SJCRH30 (cell line): ENCODE data around the gene CLEC2A. TPM values are rescaled to one million over a fixed set of nuclear protein-coding genes. Genes with fewer than 3 reads are reported as not detected.
A peak's percentile ranks its signal among the peaks of the same experiment; 100 is the strongest.
"Not testable (repeated sequence)": the region's sequence is repeated elsewhere in the genome, so short reads cannot be mapped to it uniquely, and the experiment has no call there.

Experiments used
- DNase-seq, 2 experiments: peaks; one replicate each; pipeline ENCODE4 v3.0.0-alpha.2; 2015 to 2020
- H3K27ac ChIP-seq: fragments of 250-450 bp; sonication (Bioruptor Pico); 2 replicates; pipeline ENCODE4 v1.5.1; 2020; ENCODE audit warnings: mild to moderate bottlenecking, moderate library complexity
- H3K27me3 ChIP-seq: fragments of 250-450 bp; sonication (Bioruptor Pico); 2 replicates; pipeline ENCODE4 v1.5.1; 2020; ENCODE audit warnings: mild to moderate bottlenecking, moderate library complexity
- H3K36me3 ChIP-seq: fragments of 250-450 bp; sonication (Bioruptor Pico); 2 replicates; pipeline ENCODE4 v1.5.1; 2020; ENCODE audit warnings: mild to moderate bottlenecking, moderate library complexity
- H3K4me1 ChIP-seq: fragments of 250-450 bp; sonication (Bioruptor Pico); 2 replicates; pipeline ENCODE4 v1.5.1; 2020; ENCODE audit warnings: mild to moderate bottlenecking, moderate library complexity
- H3K4me3 ChIP-seq: fragments of 250-450 bp; sonication (Bioruptor Pico); 2 replicates; pipeline ENCODE4 v1.5.1; 2020; ENCODE audit warnings: mild to moderate bottlenecking, moderate library complexity
- H3K9me3 ChIP-seq: fragments of 250-450 bp; sonication (Bioruptor Pico); replicated peaks from 2 replicates; pipeline ENCODE4 v1.5.1; 2020; ENCODE audit warnings: mild to moderate bottlenecking, moderate library complexity
- total RNA-seq: library from RNA; depleted of rRNA; stranded (reverse); fragments of >200 nt; shearing (Covaris generic); gene quantifications from 2 replicates; pipeline ENCODE4 v1.2.3, GENCODE V29; 2014

The CLEC2A gene
- total RNA-seq, 1 experiment from 2014 or later, result not detected

DNA sequence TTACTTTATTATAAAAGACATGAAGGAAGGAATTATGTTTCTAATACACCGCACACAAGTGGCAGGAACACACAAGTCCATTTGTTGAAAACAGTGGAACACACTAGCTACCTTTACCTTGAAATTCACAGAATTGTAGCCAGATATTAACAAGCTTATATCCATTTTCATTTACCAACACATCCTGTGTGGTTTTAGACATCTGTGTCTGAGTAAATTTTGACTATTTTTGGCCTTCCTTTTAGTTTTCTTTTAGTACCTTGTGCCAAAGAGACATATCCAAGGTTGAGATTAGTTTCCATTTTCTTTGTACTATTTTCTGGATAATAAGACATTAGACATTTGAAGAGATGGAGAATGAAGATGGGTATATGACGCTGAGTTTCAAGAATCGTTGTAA lies 50.9 kb downstream of the CLEC2A start, which contains the start of gene KLRF2:
Gene KLRF2, plus strand, starts transcription at position 244 of the 400 bp plus-strand sequence. Its CDS starts 107 bp downstream, at position 351.
- no peaks in the 10 kb centered on the region for H3K27me3 ChIP-seq
- no peak within 1 kb of the TSS for H3K27ac ChIP-seq
- H3K4me1 ChIP-seq, result no peaks in the 10 kb centered on the region
- DNase-seq, result no peak
- no peaks in the 10 kb centered on the region for H3K36me3 ChIP-seq
- H3K4me3 ChIP-seq, result no peak within 1 kb of the TSS
- H3K9me3 ChIP-seq, result no peaks in the 10 kb centered on the region

DNA sequence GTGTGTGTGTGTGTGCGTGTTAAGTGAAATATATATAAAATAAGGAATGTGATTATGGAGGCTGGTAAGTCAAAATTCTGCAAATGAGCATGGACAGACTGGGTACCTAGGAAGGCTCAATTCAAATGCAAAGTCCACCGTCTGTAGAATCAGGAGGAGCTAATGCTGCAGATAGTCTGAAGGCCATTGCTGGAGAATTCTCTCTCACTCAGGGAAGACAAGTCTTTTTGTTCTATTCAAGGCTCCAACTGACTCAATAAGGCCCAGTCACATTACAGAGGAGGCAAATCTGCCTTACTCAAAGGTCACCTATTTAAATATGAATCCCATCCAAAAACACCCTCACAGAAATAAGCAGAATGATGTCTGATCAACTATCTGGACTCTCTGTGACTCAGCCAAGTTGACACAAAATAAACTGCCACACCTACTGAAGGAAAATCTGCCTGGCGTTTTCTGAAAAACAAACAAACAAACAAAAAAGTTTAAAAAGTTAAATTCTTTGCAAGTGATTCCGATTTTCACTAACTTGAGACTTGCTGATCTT lies 51.6 kb downstream of the CLEC2A start:
- no peaks in the 10 kb centered on the region for H3K4me1 ChIP-seq
- no peak overlapping the region for H3K27ac ChIP-seq
- H3K27me3 ChIP-seq, result no peaks in the 10 kb centered on the region
- DNase-seq, result no peak
- H3K4me3 ChIP-seq, result no peak overlapping the region
- no peaks in the 10 kb centered on the region for H3K9me3 ChIP-seq
- no peaks in the 10 kb centered on the region for H3K36me3 ChIP-seq

GRCh38 chr12:9876120-9876519 lies 56.0 kb downstream of the CLEC2A start:
- H3K27me3 ChIP-seq, H3K36me3 ChIP-seq, H3K27ac ChIP-seq, DNase-seq, H3K4me3 ChIP-seq, H3K4me1 ChIP-seq, H3K9me3 ChIP-seq: not testable (repeated sequence)

DNA sequence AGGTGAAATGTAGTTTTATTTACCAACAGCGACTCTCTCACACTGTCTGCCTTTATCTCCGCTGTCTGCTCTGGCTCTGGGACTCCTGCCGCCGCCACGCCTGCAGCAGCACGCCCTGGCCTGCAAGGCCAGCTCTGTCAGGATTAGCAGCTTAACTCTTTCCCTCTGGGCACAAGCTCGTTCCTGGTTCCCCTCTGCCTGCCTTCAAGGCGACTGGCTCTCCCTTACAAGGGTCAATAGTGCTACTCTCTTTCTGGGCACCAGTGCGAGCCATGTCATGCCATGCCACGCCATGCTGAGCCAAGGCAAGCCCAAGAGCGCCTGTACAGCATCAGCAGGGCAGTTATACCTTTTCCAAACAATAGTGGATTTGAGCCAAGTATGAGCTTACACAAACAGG lies 59.4 kb downstream of the CLEC2A start:
- H3K4me1 ChIP-seq, result peaks cover 4% of the 10 kb centered on the region; the same call in 1 of the 2 replicates
- no peak overlapping the region for H3K27ac ChIP-seq
- no peaks in the 10 kb centered on the region for H3K9me3 ChIP-seq
- H3K36me3 ChIP-seq, result no peaks in the 10 kb centered on the region
- peaks cover 3% of the 10 kb centered on the region; the same call in 1 of the 2 replicates for H3K27me3 ChIP-seq
- peak in 1 of 2 experiments; percentile 3 for DNase-seq
- H3K4me3 ChIP-seq, result no peak overlapping the region

GRCh38 chr12:9872162-9872561 lies 60.0 kb downstream of the CLEC2A start:
- H3K9me3 ChIP-seq, result no peaks in the 10 kb centered on the region
- DNase-seq, result no peak
- H3K36me3 ChIP-seq, result no peaks in the 10 kb centered on the region
- H3K27ac ChIP-seq, result no peak overlapping the region
- peaks cover 4% of the 10 kb centered on the region; the same call in 1 of the 2 replicates for H3K4me1 ChIP-seq
- H3K4me3 ChIP-seq, result no peak overlapping the region
- peaks cover 3% of the 10 kb centered on the region; the same call in 1 of the 2 replicates for H3K27me3 ChIP-seq

- Histone ChIP-seq H3K36me3 (no peaks in the 10 kb centered on the region), H3K4me1 (peaks cover 4% of the 10 kb centered on the region; the same call in 1 of the 2 replicates), H3K27ac (no peak overlapping the region), H3K27me3 (peaks cover 3% of the 10 kb centered on the region; the same call in 1 of the 2 replicates), H3K4me3 (no peak overlapping the region), H3K9me3 (no peaks in the 10 kb centered on the region)
- no peak for DNase-seq
These were observed 61.8 kb downstream of the CLEC2A start for GRCh38 chr12:9870286-9870866.

GRCh38 chr12:9869307-9870161 lies 62.6 kb downstream of the CLEC2A start, which contains the start of gene CLEC2B:
Gene CLEC2B (minus strand): TSS chr12:9869354.
- Histone ChIP-seq H3K27ac (no peak within 1 kb of the TSS), H3K9me3 (no peaks in the 10 kb centered on the region), H3K4me1 (peaks cover 4% of the 10 kb centered on the region; the same call in 1 of the 2 replicates), H3K27me3 (peaks cover 3% of the 10 kb centered on the region; the same call in 1 of the 2 replicates), H3K36me3 (no peaks in the 10 kb centered on the region), H3K4me3 (no peak within 1 kb of the TSS)
- no peak for DNase-seq

GRCh38 chr12:9868951-9869306 lies 63.2 kb downstream of the CLEC2A start:
- DNase-seq, result no peak
- H3K27me3 ChIP-seq, result peaks cover 3% of the 10 kb centered on the region; the same call in 1 of the 2 replicates
- H3K4me1 ChIP-seq, result peaks cover 4% of the 10 kb centered on the region; the same call in 1 of the 2 replicates

DNA sequence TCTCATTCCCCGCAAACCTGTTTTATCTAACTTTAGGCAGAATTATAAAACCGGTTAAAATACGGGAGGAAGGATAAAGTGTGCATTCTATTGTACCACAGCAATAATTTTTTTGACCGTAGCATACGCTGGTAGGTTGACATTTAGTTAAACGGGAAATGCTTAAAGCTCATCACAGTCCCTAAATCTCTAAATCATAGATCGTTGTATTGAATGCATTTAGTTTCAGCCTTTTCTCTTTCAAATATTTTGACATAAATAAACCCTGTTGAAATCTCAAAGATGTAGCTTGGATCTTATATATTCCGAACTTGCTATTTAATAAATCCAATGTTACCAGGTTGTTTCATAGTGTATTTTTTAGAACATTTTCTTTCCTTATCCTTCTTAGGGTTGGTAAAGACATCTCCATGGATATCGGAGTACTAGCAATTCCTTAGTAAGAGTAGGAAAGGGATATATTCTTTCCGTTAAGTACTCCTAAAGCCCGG lies 63.8 kb downstream of the CLEC2A start:
- DNase-seq, result no peak
- no peak overlapping the region for H3K27ac ChIP-seq

More at GRCh38 chr12:9868951-9869306, 63.2 kb downstream of the CLEC2A start:
- Histone ChIP-seq H3K27ac (no peak overlapping the region), H3K9me3 (no peaks in the 10 kb centered on the region), H3K36me3 (no peaks in the 10 kb centered on the region), H3K4me3 (no peak overlapping the region)

GRCh38 chr12:9867531-9867930 lies 64.6 kb downstream of the CLEC2A start:
- H3K27me3 ChIP-seq, result no peaks in the 10 kb centered on the region
- no peak for DNase-seq
- H3K36me3 ChIP-seq, result no peaks in the 10 kb centered on the region
- H3K9me3 ChIP-seq, result no peaks in the 10 kb centered on the region
- no peak overlapping the region for H3K4me3 ChIP-seq
- no peak overlapping the region for H3K27ac ChIP-seq
- peaks cover 4% of the 10 kb centered on the region; the same call in 1 of the 2 replicates for H3K4me1 ChIP-seq

More for the DNA sequence above, 63.8 kb downstream of the CLEC2A start:
- no peaks in the 10 kb centered on the region for H3K36me3 ChIP-seq
- H3K4me1 ChIP-seq, result peaks cover 4% of the 10 kb centered on the region; the same call in 1 of the 2 replicates
- no peak overlapping the region for H3K4me3 ChIP-seq
- H3K27me3 ChIP-seq, result peaks cover 2% of the 10 kb centered on the region; the same call in 1 of the 2 replicates
- H3K9me3 ChIP-seq, result no peaks in the 10 kb centered on the region

- Histone ChIP-seq H3K27ac (no peak overlapping the region), H3K9me3 (no peaks in the 10 kb centered on the region), H3K27me3 (no peaks in the 10 kb centered on the region), H3K4me1 (peaks cover 4% of the 10 kb centered on the region; the same call in 1 of the 2 replicates), H3K36me3 (no peaks in the 10 kb centered on the region), H3K4me3 (no peak overlapping the region)
- no peak for DNase-seq
These were observed 65.3 kb downstream of the CLEC2A start for GRCh38 chr12:9866860-9867269.

DNA sequence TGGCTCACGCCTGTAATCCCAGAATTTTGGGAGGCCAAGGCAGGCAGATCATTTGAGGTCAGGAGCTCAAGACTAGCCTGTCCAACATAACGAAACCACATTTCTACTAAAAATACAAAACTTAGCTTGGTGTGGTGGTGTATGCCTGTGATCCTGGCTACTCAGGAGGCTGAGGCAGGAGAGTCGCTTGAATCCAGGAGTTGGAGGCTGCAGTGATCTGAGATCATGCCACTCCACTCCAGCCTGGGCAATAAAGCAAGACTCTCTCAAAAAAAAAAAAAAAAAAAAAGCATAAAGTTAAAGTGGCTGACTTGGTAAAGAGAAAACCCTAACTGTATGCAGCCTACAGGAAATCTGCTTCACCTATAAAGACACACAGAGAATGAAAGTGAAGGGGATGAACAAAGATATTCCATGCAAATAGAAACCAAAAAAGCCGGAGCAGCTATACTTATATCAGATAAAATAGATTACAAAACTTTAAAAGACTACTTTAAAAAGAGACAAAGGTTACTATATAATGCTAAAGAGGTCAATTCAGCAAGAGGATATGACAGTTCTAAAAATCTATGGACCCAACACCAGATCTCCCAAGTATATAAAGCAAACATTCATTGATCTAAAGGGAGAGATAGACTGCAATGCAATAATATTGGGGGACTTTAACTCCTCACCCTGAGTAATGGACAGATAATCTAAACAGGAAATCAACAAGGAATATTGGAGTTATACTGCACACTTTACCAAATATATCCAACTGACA lies 67.1 kb downstream of the CLEC2A start:
- Histone ChIP-seq H3K4me1 (peaks cover 4% of the 10 kb centered on the region; the same call in 1 of the 2 replicates), H3K27ac (no peak overlapping the region), H3K36me3 (no peaks in the 10 kb centered on the region), H3K9me3 (no peaks in the 10 kb centered on the region), H3K4me3 (no peak overlapping the region), H3K27me3 (no peaks in the 10 kb centered on the region)
- DNase-seq, result no peak
